Coronary artery (tissue), 2 donors: ENCODE measurements around the gene KCTD16.

Experiments
- DNase-seq: peaks from one replicate; pipeline ENCODE4 v3.0.0-alpha.2; 2017; ENCODE audit warnings: low spot score
- H3K27ac ChIP-seq, 2 donors: fragments of 200-600 bp; sonication (generic); one replicate each; pipeline ENCODE4 v1.5.1; 2016 to 2019
- H3K4me3 ChIP-seq: fragments of 200-600 bp; sonication (generic); 2 replicates; pipeline ENCODE4 v1.5.1; 2016; ENCODE audit warnings: mild to moderate bottlenecking, moderate library complexity
- TF ChIP-seq, protein P1 (sequence below): fragments of 200-600 bp; sonication (generic); IDR thresholded peaks from one replicate; pipeline ENCODE4 v1.5.1; 2019; ENCODE audit warnings: antibody characterized with exemption

KCTD16 gene

DNA sequence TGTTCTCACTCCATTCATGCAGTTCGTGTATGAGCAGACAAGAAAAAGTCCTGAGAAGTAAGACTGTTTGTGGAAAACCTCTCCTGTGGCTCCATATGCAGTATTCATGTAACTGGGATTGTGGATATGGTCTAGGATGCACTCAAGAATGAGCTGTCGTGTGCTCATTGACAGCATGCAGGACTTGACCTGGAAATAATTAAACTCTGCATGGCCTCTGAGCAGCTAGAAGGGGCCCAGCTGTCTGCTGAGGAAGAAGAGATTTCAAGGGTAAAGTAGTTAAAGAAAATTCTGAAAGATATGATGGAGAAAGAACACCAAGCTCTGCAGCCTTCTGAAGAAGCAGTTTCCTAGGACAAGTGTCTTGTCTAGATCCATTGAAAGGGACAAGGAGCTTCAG lies 89.4 kb downstream of the KCTD16 start:
- DNase-seq = no peak
- Histone ChIP-seq H3K27ac (no peak overlapping the region), H3K4me3 (no peak overlapping the region)
- TF ChIP-seq, protein P1, sequence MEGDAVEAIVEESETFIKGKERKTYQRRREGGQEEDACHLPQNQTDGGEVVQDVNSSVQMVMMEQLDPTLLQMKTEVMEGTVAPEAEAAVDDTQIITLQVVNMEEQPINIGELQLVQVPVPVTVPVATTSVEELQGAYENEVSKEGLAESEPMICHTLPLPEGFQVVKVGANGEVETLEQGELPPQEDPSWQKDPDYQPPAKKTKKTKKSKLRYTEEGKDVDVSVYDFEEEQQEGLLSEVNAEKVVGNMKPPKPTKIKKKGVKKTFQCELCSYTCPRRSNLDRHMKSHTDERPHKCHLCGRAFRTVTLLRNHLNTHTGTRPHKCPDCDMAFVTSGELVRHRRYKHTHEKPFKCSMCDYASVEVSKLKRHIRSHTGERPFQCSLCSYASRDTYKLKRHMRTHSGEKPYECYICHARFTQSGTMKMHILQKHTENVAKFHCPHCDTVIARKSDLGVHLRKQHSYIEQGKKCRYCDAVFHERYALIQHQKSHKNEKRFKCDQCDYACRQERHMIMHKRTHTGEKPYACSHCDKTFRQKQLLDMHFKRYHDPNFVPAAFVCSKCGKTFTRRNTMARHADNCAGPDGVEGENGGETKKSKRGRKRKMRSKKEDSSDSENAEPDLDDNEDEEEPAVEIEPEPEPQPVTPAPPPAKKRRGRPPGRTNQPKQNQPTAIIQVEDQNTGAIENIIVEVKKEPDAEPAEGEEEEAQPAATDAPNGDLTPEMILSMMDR = no peak

- DNase-seq = no peak
- TF ChIP-seq, protein P1 = no peak
- Histone ChIP-seq H3K27ac (no peak overlapping the region), H3K4me3 (no peak overlapping the region)
These were observed 95.1 kb downstream of the KCTD16 start for GRCh38 chr5:144265643-144266247.

GRCh38 chr5:144267961-144268513 lies 97.4 kb downstream of the KCTD16 start:
- H3K4me3 ChIP-seq = no peak overlapping the region
- DNase-seq = no peak
- H3K27ac ChIP-seq = no peak overlapping the region
- TF ChIP-seq, protein P1 = no peak

DNA sequence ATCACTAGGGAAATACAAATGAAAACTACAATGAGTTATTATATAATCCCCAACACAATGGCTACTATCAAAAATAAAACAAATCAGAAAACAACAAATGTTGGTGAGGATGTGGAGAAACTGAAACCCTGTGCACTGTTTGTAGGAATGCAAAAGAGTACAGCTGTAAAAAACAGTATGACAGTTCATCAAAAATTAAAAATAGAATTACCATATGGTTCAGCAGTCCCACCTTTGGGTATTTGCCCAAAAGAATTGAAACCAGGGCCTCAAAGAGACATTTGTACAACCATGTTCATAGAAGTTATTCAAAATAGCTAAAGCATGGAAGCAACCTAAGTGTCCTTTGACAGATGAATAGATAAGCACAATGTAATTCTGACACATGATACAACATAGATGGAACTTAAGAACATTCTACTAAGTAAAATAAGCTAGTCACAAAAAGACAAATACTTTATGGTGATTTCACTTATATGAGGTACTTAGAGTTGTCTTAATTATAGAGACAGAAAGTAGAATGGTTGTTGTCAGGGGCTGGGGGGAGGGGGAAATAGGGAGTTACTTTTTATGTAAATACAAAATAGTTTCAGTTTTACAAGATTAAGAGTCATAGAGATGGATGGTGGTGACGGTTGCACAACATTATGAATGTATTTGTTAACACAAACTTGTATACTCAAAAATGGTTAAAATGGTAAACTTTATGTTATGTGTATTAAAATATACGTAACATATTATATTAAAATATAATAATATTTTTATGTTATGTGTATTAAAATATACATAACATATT lies 102.8 kb downstream of the KCTD16 start:
- no peak for DNase-seq
- TF ChIP-seq, protein P1 = no peak
- H3K27ac ChIP-seq = no peak overlapping the region
- no peak overlapping the region for H3K4me3 ChIP-seq

DNA sequence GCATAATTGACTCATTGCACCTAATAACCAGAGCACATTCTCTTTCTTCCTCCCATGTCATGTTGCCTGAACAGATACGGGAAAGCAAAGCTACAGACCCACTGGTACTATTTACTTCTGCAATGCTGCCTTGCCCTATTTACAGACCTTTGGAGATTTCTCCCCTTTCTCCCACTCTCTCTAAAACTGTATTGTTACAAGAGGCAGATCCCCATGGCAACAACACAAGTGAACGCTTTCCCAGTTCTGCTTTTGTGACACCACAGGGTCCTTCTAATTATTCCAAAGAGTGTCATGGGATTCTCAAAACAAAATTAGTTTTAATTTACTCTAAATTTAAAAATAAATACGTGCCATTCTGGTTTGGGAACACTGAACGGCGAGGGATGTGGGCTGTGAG lies 104.7 kb downstream of the KCTD16 start:
- DNase-seq = no peak
- Histone ChIP-seq H3K4me3 (no peak overlapping the region), H3K27ac (no peak overlapping the region)
- TF ChIP-seq, protein P1 = no peak

- Histone ChIP-seq H3K27ac (no peak overlapping the region), H3K4me3 (no peak overlapping the region)
- TF ChIP-seq, protein P1 = no peak
- DNase-seq = no peak
These were observed 105.6 kb downstream of the KCTD16 start for GRCh38 chr5:144276034-144276822.
